Endothelial cell of umbilical vein (primary cell): ENCODE results near the gene CCL14. TPM values are rescaled to one million over a fixed set of nuclear protein-coding genes. Genes with fewer than 3 reads are reported as not detected.

Experiments used
- BruUV-seq: library from RNA; stranded (reverse); fragments of 400-500 nt; replicated peaks from 2 replicates; lab custom pipeline; 2021; lab: Mats Ljungman, UMichigan
- CTCF ChIA-PET: fragments of 300-600, 350-600 bp; sonication (Branson Sonifier 250); formaldehyde crosslinking; loops from one replicate; lab custom pipeline; 2021; ENCODE audit warnings: antibody characterized with exemption, inconsistent platforms; lab: Charles Lee
- POLR2A ChIA-PET: fragments of 300-600, 350-600 bp; sonication (Branson Sonifier 250); formaldehyde crosslinking; loops from one replicate; lab custom pipeline; 2021; ENCODE audit warnings: antibody characterized with exemption, inconsistent platforms; lab: Charles Lee
- DNase-seq: peaks from one replicate; pipeline ENCODE4 v3.0.0-alpha.2; 2011; ENCODE audit warnings: low read depth, low spot score
- FAIRE-seq: peaks from 2 replicates; lab custom pipeline; 2011; peaks lifted over from hg19 to GRCh38; lab: Jason Lieb, UNC
- H2AFZ ChIP-seq: 2 replicates; pipeline ENCODE4 v1.6.0; 2012; ENCODE audit warnings: low read depth, low read length, control low read depth, inconsistent platforms
- H3K27ac ChIP-seq: 2 replicates; pipeline ENCODE4 v1.5.1; 2011; ENCODE audit warnings: low read depth, mild to moderate bottlenecking, control low read depth, low read length, moderate library complexity; ENCODE audit not compliant: insufficient read depth
- H3K27me3 ChIP-seq, 2 experiments: 2 replicates each; pipeline versions ENCODE4 v1.6.0 to v1.6.1; 2011; ENCODE audit warnings: low read length in 2 of 2, mixed read lengths in 1 of 2; ENCODE audit not compliant: control insufficient read depth in 2 of 2, insufficient read depth in 2 of 2
- H3K36me3 ChIP-seq, 2 experiments: 2 replicates in 1 of 2; 3 replicates in 1 of 2; pipeline ENCODE4 v1.5.1; 2011; ENCODE audit warnings: low read length in 2 of 2, mild to moderate bottlenecking in 1 of 2, moderate library complexity in 1 of 2; ENCODE audit not compliant: control insufficient read depth in 2 of 2, insufficient read depth in 2 of 2; ENCODE audit errors: extremely low read depth in 1 of 2
- H3K4me1 ChIP-seq: 3 replicates; pipeline ENCODE4 v1.5.1; 2011; ENCODE audit warnings: mild to moderate bottlenecking, low read length; ENCODE audit not compliant: control insufficient read depth, insufficient read depth; ENCODE audit errors: extremely low read depth
- H3K4me2 ChIP-seq: 2 replicates; pipeline ENCODE4 v1.6.1; 2011; ENCODE audit warnings: low read length, control low read depth, mixed read lengths; ENCODE audit not compliant: insufficient read depth
- H3K4me3 ChIP-seq, 3 experiments: fragments of 200-600 bp in 1 of 3; sonication (generic), shearing (Covaris generic) in 1 of 3; replicated peaks in 1 of 3; 2 replicates each; pipeline ENCODE4 v1.5.1; 2011 to 2016; ENCODE audit warnings: control low read depth in 3 of 3, low read length in 3 of 3, mild to moderate bottlenecking in 2 of 3, inconsistent platforms in 1 of 3, low read depth in 1 of 3, moderate library complexity in 1 of 3; ENCODE audit not compliant: insufficient read depth in 1 of 3
- H3K79me2 ChIP-seq: 2 replicates; pipeline ENCODE4 v1.6.0; 2012; ENCODE audit warnings: low read length, inconsistent platforms; ENCODE audit not compliant: control insufficient read depth, insufficient read depth
- H3K9ac ChIP-seq: replicated peaks from 2 replicates; pipeline ENCODE3; 2011; ENCODE audit warnings: low read length, control low read depth; ENCODE audit not compliant: insufficient read depth; ENCODE audit errors: extremely low read depth
- H3K9me1 ChIP-seq: replicated peaks from 3 replicates; pipeline ENCODE4 v1.6.0; 2011; ENCODE audit warnings: mild to moderate bottlenecking, low read length; ENCODE audit not compliant: control insufficient read depth, insufficient read depth; ENCODE audit errors: extremely low read depth
- H3K9me3 ChIP-seq: replicated peaks from 2 replicates; pipeline ENCODE4 v1.5.1; 2012; ENCODE audit warnings: low read length, inconsistent platforms; ENCODE audit not compliant: control insufficient read depth, insufficient read depth
- H4K20me1 ChIP-seq: replicated peaks from 2 replicates; pipeline ENCODE3; 2011; ENCODE audit warnings: mild to moderate bottlenecking, low read length; ENCODE audit not compliant: control insufficient read depth, insufficient read depth; ENCODE audit errors: extremely low read depth
- EZH2 ChIP-seq: IDR thresholded peaks from 2 replicates; pipeline ENCODE4 v1.6.1; 2012; ENCODE audit warnings: borderline replicate concordance, low read depth, mild to moderate bottlenecking, moderate library complexity, low read length, inconsistent platforms; ENCODE audit not compliant: severe bottlenecking
- FOS ChIP-seq: IDR thresholded peaks from 2 replicates; pipeline ENCODE4 v1.6.1; 2011; ENCODE audit warnings: mild to moderate bottlenecking, low read length, moderate library complexity, borderline replicate concordance; ENCODE audit not compliant: insufficient read depth
- GATA2 ChIP-seq: IDR thresholded peaks from 2 replicates; pipeline ENCODE4 v1.7.0; 2011; ENCODE audit warnings: low read depth, mild to moderate bottlenecking, moderate library complexity, mixed read lengths, low read length; ENCODE audit not compliant: insufficient read length, insufficient read depth
- JUN ChIP-seq: IDR thresholded peaks from 2 replicates; pipeline ENCODE4 v1.6.1; 2011; ENCODE audit warnings: borderline replicate concordance, low read depth; ENCODE audit not compliant: insufficient read length, insufficient read depth
- MYC ChIP-seq: IDR thresholded peaks from one replicate; pipeline ENCODE4 v1.6.1; 2011; ENCODE audit warnings: mild to moderate bottlenecking, low read depth, low read length
- POLR2A ChIP-seq: IDR thresholded peaks from 2 replicates; pipeline ENCODE4 v1.6.1; 2012; ENCODE audit warnings: low read depth, mild to moderate bottlenecking, control low read depth, low read length
- POLR2AphosphoS5 ChIP-seq: IDR thresholded peaks from 2 replicates; pipeline ENCODE4 v1.6.1; 2012; ENCODE audit warnings: low read depth, mild to moderate bottlenecking, control low read depth, low read length, moderate library complexity; ENCODE audit not compliant: insufficient read depth
- dilution Hi-C: fragments of 300-500 bp; cut with MboI; formaldehyde crosslinking; loops from one replicate; pipeline ENCODE4 v1.15.0; 2019; ENCODE audit warnings: low sequenced_read_pairs; ENCODE audit not compliant: extremely low pct_ligation_motif_present
- intact Hi-C: fragments of 100-400 bp; cut with micrococcal nuclease; formaldehyde crosslinking; loops from one replicate; pipeline ENCODE4 v1.10.0; 2022
- polyA plus RNA-seq, 4 experiments: library from polyadenylated mRNA; depleted of rRNA in 3 of 4; stranded (reverse) in 3 of 4; unstranded in 1 of 4; fragments of >200 nt; gene quantifications; 2 replicates each; pipeline versions ENCODE4 v1.2.1 to v1.2.3, GENCODE V29; 2011 to 2012; ENCODE audit warnings: missing spikeins in 1 of 4
- total RNA-seq: library from RNA; stranded (reverse); gene quantifications from 2 replicates; pipeline ENCODE4 v1.2.3, GENCODE V29; 2021
- TF ChIP-seq, protein P1 (sequence below), 2 donors: IDR thresholded peaks; 1 replicate in 1 of 2; 2 replicates in 1 of 2; pipeline ENCODE4 v1.5.1; 2011; ENCODE audit warnings: low read length in 2 of 2, mild to moderate bottlenecking in 2 of 2, moderate library complexity in 2 of 2, control low read depth in 1 of 2, inconsistent platforms in 1 of 2, low read depth in 1 of 2; ENCODE audit not compliant: insufficient read depth in 1 of 2; ENCODE audit errors: extremely low read depth in 1 of 2
- TF ChIP-seq, protein P2 (sequence below): IDR thresholded peaks from 2 replicates; pipeline ENCODE4 v1.6.1; 2011; ENCODE audit not compliant: insufficient read depth, insufficient read length

CCL14 gene
- total and polyA plus RNA-seq, 2 donors (not counting 3 experiments of a cell fraction or from before 2014, with no cell fraction given): 21.3 to 25.8 TPM

DNA sequence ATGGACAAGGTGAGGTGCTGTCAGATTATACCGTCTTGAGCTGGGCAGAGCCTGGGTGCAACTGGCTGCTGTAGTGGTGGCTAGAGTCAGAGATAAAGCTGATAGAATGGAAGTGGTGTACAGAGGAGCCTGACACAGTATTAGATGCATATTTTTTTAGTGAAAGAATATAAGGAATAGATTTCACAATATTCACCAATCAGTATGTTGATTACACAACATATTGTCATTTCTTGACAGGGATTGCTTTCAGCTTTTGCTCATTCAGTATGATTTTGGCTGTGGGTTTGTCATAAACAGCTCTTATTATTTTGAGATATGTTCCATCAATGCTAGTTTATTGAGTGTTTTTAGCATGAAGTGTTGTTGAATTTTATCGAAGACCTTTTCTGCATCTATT lies 32.9 kb upstream of the CCL14 start:
- TF ChIP-seq JUN (no peak), MYC (no peak), POLR2AphosphoS5 (no peak), EZH2 (no peak), GATA2 (no peak), POLR2A (no peak), FOS (no peak)
- TF ChIP-seq, protein P1, sequence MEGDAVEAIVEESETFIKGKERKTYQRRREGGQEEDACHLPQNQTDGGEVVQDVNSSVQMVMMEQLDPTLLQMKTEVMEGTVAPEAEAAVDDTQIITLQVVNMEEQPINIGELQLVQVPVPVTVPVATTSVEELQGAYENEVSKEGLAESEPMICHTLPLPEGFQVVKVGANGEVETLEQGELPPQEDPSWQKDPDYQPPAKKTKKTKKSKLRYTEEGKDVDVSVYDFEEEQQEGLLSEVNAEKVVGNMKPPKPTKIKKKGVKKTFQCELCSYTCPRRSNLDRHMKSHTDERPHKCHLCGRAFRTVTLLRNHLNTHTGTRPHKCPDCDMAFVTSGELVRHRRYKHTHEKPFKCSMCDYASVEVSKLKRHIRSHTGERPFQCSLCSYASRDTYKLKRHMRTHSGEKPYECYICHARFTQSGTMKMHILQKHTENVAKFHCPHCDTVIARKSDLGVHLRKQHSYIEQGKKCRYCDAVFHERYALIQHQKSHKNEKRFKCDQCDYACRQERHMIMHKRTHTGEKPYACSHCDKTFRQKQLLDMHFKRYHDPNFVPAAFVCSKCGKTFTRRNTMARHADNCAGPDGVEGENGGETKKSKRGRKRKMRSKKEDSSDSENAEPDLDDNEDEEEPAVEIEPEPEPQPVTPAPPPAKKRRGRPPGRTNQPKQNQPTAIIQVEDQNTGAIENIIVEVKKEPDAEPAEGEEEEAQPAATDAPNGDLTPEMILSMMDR (IDR thresholded peaks at IDR 0.05; ENCODE audit: extremely low read depth in 1 of 2, insufficient read depth in 1 of 2, low read depth in 1 of 2, low read length in 2 of 2): no peak
- TF ChIP-seq, protein P2, sequence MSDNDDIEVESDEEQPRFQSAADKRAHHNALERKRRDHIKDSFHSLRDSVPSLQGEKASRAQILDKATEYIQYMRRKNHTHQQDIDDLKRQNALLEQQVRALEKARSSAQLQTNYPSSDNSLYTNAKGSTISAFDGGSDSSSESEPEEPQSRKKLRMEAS: no peak
- Histone ChIP-seq H3K4me2 (no peak overlapping the region), H3K36me3 (no peaks in the 10 kb centered on the region), H2AFZ (no peak overlapping the region), H3K27me3 (peaks cover 2 to 3% of the 10 kb centered on the region in 2 experiments), H3K4me1 (peaks cover 9% of the 10 kb centered on the region), H3K4me3 (no peak overlapping the region), H3K79me2 (no peaks in the 10 kb centered on the region), H3K9me3 (no peaks in the 10 kb centered on the region), H4K20me1 (no peaks in the 10 kb centered on the region), H3K9ac (no peak overlapping the region), H3K27ac (no peak overlapping the region), H3K9me1 (no peaks in the 10 kb centered on the region)
- DNase-seq: no peak
- ChIA-PET CTCF (interaction anchor here (0.9 to 1.8 kb wide), 4 partner anchors 10 to 50 kb away, joined by 3 to 8 read pairs (median 4); no protein-coding TSS in a partner anchor), POLR2A (no interaction called here)
- BruUV-seq: no TSS peak
- FAIRE-seq: no peak
- intact Hi-C loops (no loop called here), dilution Hi-C loops (no loop called here)
